ENCODE measurements around the gene ITGA7. TPM values are rescaled to one million over a fixed set of nuclear protein-coding genes. Genes with fewer than 3 reads are reported as not detected.

The ITGA7 gene
- total RNA-seq, 1 donor from 2014 or later: 26.5 TPM

DNA sequence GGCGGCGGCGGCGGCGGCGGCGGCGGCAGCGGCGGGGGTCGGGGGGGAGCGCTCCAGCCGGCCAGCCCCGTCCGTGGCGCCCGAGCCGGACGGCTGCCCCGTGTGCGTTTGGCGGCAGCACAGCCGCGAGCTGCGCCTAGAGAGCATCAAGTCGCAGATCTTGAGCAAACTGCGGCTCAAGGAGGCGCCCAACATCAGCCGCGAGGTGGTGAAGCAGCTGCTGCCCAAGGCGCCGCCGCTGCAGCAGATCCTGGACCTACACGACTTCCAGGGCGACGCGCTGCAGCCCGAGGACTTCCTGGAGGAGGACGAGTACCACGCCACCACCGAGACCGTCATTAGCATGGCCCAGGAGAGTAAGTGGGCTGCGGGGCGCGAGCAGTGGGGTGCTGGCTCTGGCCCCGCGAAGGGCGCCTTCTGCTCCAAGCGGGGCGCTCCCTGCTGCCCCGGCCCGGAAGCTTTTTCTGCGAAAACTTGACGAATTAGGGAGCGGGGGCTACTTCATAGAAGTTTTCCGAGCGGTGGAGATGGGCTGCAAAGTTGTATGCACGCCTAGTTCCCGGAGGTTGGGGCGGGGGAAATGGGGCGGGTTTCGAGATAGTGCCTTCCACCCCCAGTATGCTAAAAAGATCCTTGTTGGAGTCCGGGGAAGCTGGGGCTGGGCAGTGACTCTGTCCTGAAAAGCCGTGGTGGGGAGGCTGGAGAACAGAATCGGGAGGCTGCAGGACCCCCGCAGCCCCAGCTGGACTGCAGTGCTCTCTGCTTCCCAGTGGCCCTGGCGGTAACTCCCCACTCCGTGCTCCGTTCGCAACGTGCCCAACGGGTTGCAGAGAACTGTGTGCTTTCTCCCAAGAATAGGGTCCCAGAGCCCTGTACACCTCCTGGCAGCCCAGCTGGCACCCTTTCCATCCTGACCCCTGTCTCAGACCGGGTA, 36.0 kb upstream of the ITGA7 start:
- Mint-ChIP-seq H3K4me3 (ENCODE audit: unreplicated experiment) (peak overlapping the region; percentile 94), H3K36me3 (ENCODE audit: low read depth, unreplicated experiment) (peaks cover 4% of the 10 kb centered on the region), H3K27ac (ENCODE audit: unreplicated experiment) (peak overlapping the region; percentile 81), H3K4me1 (ENCODE audit: low read depth, unreplicated experiment) (peaks cover 19% of the 10 kb centered on the region), H3K9me3 (ENCODE audit: unreplicated experiment) (no peaks in the 10 kb centered on the region), H3K27me3 (ENCODE audit: low read depth, unreplicated experiment) (no peaks in the 10 kb centered on the region)
- Histone ChIP-seq H3K9ac (ENCODE audit: low read length) (peak overlapping the region; percentile 75), H3K4me3 (ENCODE audit: insufficient read depth, low read depth, low read length) (peak overlapping the region; percentile 76), H2AFZ (ENCODE audit: low read depth, low read length) (peak overlapping the region; percentile 70), H3K27me3 (ENCODE audit: insufficient read depth, low read length) (no peaks in the 10 kb centered on the region), H4K20me1 (ENCODE audit: insufficient read depth, low read length) (peaks cover 39% of the 10 kb centered on the region), H3K79me2 (ENCODE audit: insufficient read depth, low read length) (peaks cover 10% of the 10 kb centered on the region), H3K9me3 (ENCODE audit: insufficient read depth, low read depth, low read length) (no peaks in the 10 kb centered on the region), H3K4me1 (ENCODE audit: insufficient read depth, low read length) (peaks cover 14% of the 10 kb centered on the region), H3K4me2 (ENCODE audit: low read length) (peak overlapping the region; percentile 100), H3K27ac (ENCODE audit: low read depth, low read length) (peak overlapping the region; percentile 18), H3K36me3 (ENCODE audit: insufficient read depth, low read length) (no peaks in the 10 kb centered on the region)
- TF ChIP-seq EZH2 (IDR thresholded peaks at IDR 0.05; ENCODE audit: insufficient read depth, low read length): no peak
- TF ChIP-seq, protein P1, sequence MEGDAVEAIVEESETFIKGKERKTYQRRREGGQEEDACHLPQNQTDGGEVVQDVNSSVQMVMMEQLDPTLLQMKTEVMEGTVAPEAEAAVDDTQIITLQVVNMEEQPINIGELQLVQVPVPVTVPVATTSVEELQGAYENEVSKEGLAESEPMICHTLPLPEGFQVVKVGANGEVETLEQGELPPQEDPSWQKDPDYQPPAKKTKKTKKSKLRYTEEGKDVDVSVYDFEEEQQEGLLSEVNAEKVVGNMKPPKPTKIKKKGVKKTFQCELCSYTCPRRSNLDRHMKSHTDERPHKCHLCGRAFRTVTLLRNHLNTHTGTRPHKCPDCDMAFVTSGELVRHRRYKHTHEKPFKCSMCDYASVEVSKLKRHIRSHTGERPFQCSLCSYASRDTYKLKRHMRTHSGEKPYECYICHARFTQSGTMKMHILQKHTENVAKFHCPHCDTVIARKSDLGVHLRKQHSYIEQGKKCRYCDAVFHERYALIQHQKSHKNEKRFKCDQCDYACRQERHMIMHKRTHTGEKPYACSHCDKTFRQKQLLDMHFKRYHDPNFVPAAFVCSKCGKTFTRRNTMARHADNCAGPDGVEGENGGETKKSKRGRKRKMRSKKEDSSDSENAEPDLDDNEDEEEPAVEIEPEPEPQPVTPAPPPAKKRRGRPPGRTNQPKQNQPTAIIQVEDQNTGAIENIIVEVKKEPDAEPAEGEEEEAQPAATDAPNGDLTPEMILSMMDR (IDR thresholded peaks at IDR 0.05; ENCODE audit: insufficient read depth, low read depth, low read length): no peak
- DNase-seq (ENCODE audit: low read depth): peak; percentile 47
- no peak for FAIRE-seq

DNA sequence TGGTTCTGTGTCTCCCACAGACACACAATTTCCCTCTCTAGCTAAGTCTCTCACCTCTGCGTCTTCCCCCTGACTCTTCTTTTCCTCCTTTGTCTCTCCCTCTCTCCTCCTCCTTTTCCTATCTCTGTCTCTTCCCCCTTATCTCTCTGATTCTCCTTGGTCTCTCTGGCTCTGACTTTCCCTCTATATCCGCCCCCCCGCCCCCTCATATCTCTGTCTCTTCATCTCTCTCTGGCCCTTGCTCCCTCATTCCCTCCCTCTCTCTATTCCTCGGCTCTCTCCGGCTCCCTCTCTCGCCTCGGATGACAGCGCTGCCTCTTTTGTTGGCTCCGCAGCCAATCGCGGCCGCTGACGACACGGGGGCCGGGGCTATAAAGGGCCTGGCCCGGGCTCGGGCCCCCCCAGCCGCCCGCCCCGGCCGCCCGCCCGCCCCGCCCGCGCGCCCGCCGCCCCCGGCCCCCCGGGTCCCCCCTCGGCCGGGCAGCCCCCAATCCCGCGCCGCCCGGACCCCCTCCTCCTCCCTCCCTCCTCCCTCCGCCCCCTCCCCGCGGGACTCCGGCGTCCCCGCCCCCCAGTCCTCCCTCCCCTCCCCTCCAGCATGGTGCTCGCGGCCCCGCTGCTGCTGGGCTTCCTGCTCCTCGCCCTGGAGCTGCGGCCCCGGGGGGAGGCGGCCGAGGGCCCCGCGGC, 35.2 kb upstream of the ITGA7 start, which contains the start of gene GDF11:
TSS of gene GDF11 (plus strand) at position 404 of the 687 bp plus-strand sequence. CDS start at position 599, 195 bp downstream.
- H3K4me1 ChIP-seq (ENCODE audit: insufficient read depth, low read length): peaks cover 20% of the 10 kb centered on the region
- H3K9me3 ChIP-seq (ENCODE audit: insufficient read depth, low read depth, low read length): no peaks in the 10 kb centered on the region
- peaks cover 34% of the 10 kb centered on the region for H4K20me1 ChIP-seq (ENCODE audit: insufficient read depth, low read length)
- peaks cover 10% of the 10 kb centered on the region for H3K79me2 ChIP-seq (ENCODE audit: insufficient read depth, low read length)
- DNase-seq (ENCODE audit: low read depth) (peak; percentile 64), FAIRE-seq (no peak)
- H2AFZ ChIP-seq (ENCODE audit: low read depth, low read length): peak within 1 kb of the TSS; percentile 70
- Mint-ChIP-seq H3K4me1 (ENCODE audit: low read depth, unreplicated experiment) (peaks cover 23% of the 10 kb centered on the region), H3K9me3 (ENCODE audit: unreplicated experiment) (no peaks in the 10 kb centered on the region), H3K4me3 (ENCODE audit: unreplicated experiment) (peak within 1 kb of the TSS; percentile 94), H3K27me3 (ENCODE audit: low read depth, unreplicated experiment) (no peaks in the 10 kb centered on the region), H3K27ac (ENCODE audit: unreplicated experiment) (peak within 1 kb of the TSS; percentile 81), H3K36me3 (ENCODE audit: low read depth, unreplicated experiment) (no peaks in the 10 kb centered on the region)
- H3K4me2 ChIP-seq (ENCODE audit: low read length): peak within 1 kb of the TSS; percentile 100
- H3K36me3 ChIP-seq (ENCODE audit: insufficient read depth, low read length): no peaks in the 10 kb centered on the region
- peak within 1 kb of the TSS; percentile 27 for H3K27ac ChIP-seq (ENCODE audit: low read depth, low read length)
- H3K4me3 ChIP-seq (ENCODE audit: insufficient read depth, low read depth, low read length): peak within 1 kb of the TSS; percentile 76
- TF ChIP-seq EZH2 (IDR thresholded peaks at IDR 0.05; ENCODE audit: insufficient read depth, low read length): no peak
- TF ChIP-seq, protein P1 (IDR thresholded peaks at IDR 0.05; ENCODE audit: insufficient read depth, low read depth, low read length): no peak
- H3K27me3 ChIP-seq (ENCODE audit: insufficient read depth, low read length): no peaks in the 10 kb centered on the region
- peak within 1 kb of the TSS; percentile 85 for H3K9ac ChIP-seq (ENCODE audit: low read length)

Data from astrocyte (in vitro differentiated cells and primary cell).